ENCODE data around the gene C1orf35.
A peak's percentile ranks its signal among the peaks of the same experiment; 100 is the strongest.
"Not testable (repeated sequence)": the region's sequence is repeated elsewhere in the genome, so short reads cannot be mapped to it uniquely, and the experiment has no call there.

C1orf35 gene

GRCh38 chr1:228136901-228137300 is 33.8 kb upstream of the C1orf35 start:
- TF ChIP-seq GATA1 (IDR thresholded peaks at IDR 0.05; ENCODE audit: low read depth, low read length) (no peak), POLR2A (IDR thresholded peaks at IDR 0.05; ENCODE audit: low read length) (peak; percentile 30)
- DNase-seq = peak; percentile 80 to 81

- no peak for DNase-seq
Observed at GRCh38 chr1:228134591-228134990, 31.5 kb upstream of the C1orf35 start.

DNA sequence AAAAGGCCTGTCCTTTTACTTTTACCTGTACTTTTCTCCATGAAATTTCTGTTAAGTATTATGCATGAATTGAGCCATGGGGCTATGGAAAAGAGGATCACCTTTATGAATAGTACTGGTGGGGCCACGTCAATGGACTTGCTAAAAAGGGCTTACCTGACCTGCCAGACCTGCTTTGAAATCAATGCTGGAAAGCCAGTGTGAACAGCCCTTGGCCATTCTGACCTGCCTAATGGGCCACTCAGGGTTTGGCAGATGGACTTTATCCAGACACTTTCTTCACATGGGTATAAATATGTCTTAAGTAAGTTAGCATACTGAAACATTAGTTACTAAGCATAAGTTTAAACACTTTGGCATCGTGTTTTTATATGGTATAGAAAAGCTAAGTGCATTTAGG is 28.6 kb upstream of the C1orf35 start:
- DNase-seq = no peak
- TF ChIP-seq POLR2A (IDR thresholded peaks at IDR 0.05; ENCODE audit: low read length) (no peak), GATA1 (IDR thresholded peaks at IDR 0.05; ENCODE audit: low read depth, low read length) (no peak)

More at GRCh38 chr1:228134591-228134990, 31.5 kb upstream of the C1orf35 start:
- TF ChIP-seq POLR2A (IDR thresholded peaks at IDR 0.05; ENCODE audit: low read length) = no peak
- no peak for TF ChIP-seq GATA1 (IDR thresholded peaks at IDR 0.05; ENCODE audit: low read depth, low read length)

DNA sequence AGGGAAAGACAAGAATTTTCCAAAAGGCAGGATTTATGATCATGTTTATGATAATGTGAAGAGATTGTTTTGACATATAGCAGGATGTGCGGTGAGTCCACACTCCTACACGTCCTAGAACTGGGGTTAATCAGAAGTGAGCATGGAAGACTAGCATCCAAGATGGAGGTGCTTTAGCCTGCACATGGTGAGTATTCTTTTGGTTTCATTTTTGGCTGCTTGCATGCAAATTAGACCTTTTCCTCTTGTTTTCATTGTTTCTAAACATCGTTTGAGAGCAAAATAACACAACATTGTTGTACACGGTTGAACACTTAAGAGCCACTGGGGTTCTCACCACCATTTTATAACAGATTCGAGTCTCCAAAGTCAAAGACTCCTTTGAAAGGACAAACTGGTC is 22.1 kb upstream of the C1orf35 start:
- TF ChIP-seq POLR2A (IDR thresholded peaks at IDR 0.05; ENCODE audit: low read length) (no peak), GATA1 (IDR thresholded peaks at IDR 0.05; ENCODE audit: low read depth, low read length) (no peak)
- DNase-seq = no peak

- TF ChIP-seq GATA1 (IDR thresholded peaks at IDR 0.05; ENCODE audit: low read depth, low read length) = no peak
- TF ChIP-seq POLR2A (IDR thresholded peaks at IDR 0.05; ENCODE audit: low read length) = no peak
- no peak for DNase-seq
Observed at GRCh38 chr1:228123505-228123904, 20.4 kb upstream of the C1orf35 start.

DNA sequence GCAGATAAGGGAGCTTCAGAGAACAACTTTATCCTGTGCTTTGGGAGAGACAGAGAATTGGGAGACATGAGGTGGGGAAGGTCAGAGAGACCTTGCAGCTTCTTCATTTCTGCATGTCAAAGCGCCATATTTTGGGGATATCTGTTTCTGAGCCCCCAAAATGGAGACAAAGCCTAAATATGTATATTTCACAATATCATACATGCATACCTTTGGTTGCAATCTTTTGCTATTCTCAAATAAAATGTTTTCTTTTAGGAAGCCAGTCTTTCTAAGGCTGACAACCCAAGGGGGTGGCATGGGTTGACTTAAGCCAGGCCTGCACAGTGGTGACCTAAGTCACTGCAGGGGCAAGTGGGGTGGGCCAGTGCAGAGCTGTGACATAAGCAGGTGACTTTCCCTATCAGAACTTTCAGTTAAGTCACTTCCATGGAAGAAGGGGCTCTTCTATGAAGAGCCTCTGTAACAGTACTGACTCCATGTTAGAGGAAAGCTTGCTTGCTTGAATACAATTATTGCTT is 19.9 kb upstream of the C1orf35 start:
- no peak for DNase-seq

DNA sequence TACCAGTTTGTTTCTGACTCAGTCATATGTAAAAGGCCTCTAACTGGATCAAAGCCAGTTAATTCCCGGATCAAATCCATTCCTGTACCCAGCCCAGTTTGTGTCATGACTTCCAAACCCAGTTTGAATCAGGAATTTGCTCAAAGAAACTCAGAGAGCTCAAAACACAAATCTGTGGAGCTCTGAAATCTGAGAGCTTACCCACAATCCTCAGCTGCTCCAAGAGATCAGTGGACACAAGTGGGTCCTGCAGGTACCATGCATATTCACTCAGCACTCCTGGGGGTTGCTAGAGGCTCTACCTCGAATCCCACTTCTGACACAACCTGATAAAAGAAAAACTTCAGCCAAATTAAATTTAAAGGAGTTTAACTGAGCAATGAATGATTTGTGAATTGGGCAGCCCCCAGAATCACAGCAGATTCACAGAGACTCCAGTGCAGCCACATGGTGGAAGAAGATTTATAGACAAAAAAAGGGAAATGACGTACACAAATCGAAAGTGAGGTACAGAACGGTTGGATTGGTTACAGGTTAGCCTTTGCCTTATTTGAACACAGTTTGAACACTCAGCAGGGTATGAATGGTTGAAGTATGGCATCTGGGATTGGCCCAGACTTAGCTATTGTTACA is 17.8 kb upstream of the C1orf35 start:
- no peak for DNase-seq
- no peak for TF ChIP-seq GATA1 (IDR thresholded peaks at IDR 0.05; ENCODE audit: low read depth, low read length)
- no peak for TF ChIP-seq POLR2A (IDR thresholded peaks at IDR 0.05; ENCODE audit: low read length)

More for the DNA sequence above, 19.9 kb upstream of the C1orf35 start:
- TF ChIP-seq GATA1 (IDR thresholded peaks at IDR 0.05; ENCODE audit: low read depth, low read length) (no peak), POLR2A (IDR thresholded peaks at IDR 0.05; ENCODE audit: low read length) (no peak)

DNA sequence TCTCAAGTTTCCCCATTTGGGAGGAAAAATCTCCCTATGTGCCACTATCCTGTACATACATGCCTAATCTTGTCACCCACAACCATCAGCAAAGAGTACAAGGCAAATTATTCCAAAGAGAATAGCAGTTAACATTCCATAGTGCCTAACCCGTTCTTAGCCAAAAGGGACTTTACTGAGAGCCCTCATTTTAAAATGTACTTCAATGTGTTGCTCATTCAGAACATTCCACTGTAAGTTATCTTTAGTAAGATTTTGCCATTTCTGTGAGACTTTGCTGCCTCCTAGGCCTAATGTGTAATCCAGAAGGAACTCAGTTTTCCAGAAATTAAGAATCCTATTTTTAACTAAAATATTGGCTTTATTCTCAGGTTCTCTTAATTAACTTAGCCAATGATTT is 17.2 kb upstream of the C1orf35 start:
- TF ChIP-seq POLR2A (IDR thresholded peaks at IDR 0.05; ENCODE audit: low read length) (no peak), GATA1 (IDR thresholded peaks at IDR 0.05; ENCODE audit: low read depth, low read length) (no peak)
- no peak for DNase-seq

GRCh38 chr1:228118040-228118439 is 14.9 kb upstream of the C1orf35 start:
- no peak for TF ChIP-seq GATA1 (IDR thresholded peaks at IDR 0.05; ENCODE audit: low read depth, low read length)
- TF ChIP-seq POLR2A (IDR thresholded peaks at IDR 0.05; ENCODE audit: low read length) = no peak
- peak in 1 of 2 experiments; percentile 41 for DNase-seq

DNA sequence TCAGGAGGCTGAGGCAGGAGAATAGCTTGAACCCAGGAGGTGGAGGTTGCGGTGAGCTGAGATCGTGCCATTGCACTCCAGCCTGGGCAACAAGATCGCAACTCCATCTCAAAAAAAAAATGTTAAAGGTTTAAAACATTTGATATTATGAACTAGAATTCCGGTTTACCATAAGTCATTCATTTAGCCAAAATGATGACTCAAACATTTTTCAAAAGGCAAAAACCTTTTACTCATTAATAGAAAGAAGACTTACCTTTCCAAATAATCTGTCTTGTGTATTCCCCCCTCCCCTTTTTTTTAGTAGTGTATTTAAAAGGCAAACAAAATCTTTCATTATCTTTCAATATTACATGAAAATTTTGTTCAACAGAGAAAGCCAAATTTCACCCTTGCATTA is 14.2 kb upstream of the C1orf35 start:
- DNase-seq = no peak
- TF ChIP-seq GATA1 (IDR thresholded peaks at IDR 0.05; ENCODE audit: low read depth, low read length) (no peak), POLR2A (IDR thresholded peaks at IDR 0.05; ENCODE audit: low read length) (no peak)

- TF ChIP-seq GATA1 (IDR thresholded peaks at IDR 0.05; ENCODE audit: low read depth, low read length) = no peak
- no peak for TF ChIP-seq POLR2A (IDR thresholded peaks at IDR 0.05; ENCODE audit: low read length)
Observed at GRCh38 chr1:228114827-228115226, 11.7 kb upstream of the C1orf35 start.

GRCh38 chr1:228112617-228113016 is 9.5 kb upstream of the C1orf35 start:
- TF ChIP-seq POLR2A (IDR thresholded peaks at IDR 0.05; ENCODE audit: low read length) = no peak
- no peak for TF ChIP-seq GATA1 (IDR thresholded peaks at IDR 0.05; ENCODE audit: low read depth, low read length)
- DNase-seq = no peak

More at GRCh38 chr1:228114827-228115226, 11.7 kb upstream of the C1orf35 start:
- no peak for DNase-seq

DNA sequence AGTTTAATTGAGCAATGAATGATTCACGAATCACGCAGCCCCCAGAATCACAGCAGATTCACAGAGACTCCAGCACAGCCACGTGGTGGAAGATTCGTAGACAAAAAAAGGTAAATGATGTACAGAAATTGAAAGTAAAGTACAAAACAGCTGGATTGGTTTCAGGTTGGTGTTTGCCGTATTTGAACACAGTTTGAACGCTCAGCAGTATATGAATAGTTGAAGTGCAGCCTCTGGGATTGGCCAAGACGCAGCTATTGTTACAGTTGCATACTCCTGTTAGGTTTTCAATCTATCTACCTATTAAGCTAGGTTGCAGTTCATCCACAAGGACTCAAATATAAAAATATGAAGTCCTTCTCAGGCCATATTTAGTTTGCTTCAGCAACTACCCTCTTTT is 9.0 kb upstream of the C1orf35 start:
- TF ChIP-seq GATA1 (IDR thresholded peaks at IDR 0.05; ENCODE audit: low read depth, low read length) = no peak
- TF ChIP-seq POLR2A (IDR thresholded peaks at IDR 0.05; ENCODE audit: low read length) = no peak
- no peak for DNase-seq

- not testable (repeated sequence) for DNase-seq
Observed at GRCh38 chr1:228111315-228111714, 8.2 kb upstream of the C1orf35 start.

GRCh38 chr1:228110556-228110955 is 7.4 kb upstream of the C1orf35 start:
- DNase-seq = no peak

More at GRCh38 chr1:228110556-228110955, 7.4 kb upstream of the C1orf35 start:
- TF ChIP-seq GATA1 (IDR thresholded peaks at IDR 0.05; ENCODE audit: low read depth, low read length) (no peak), POLR2A (IDR thresholded peaks at IDR 0.05; ENCODE audit: low read length) (no peak)

All from erythroblast (primary cell).